ENCODE results near the gene KIF25.

Gene KIF25

GRCh38 chr6:168032005-168032760 is 34.7 kb downstream of the KIF25 start:
- no peak for DNase-seq (ENCODE audit: low read depth, low spot score)
- no peak overlapping the region for H3K27ac ChIP-seq

- DNase-seq (ENCODE audit: low read depth, low spot score), result no peak
Measured at GRCh38 chr6:168033791-168034190, 36.3 kb downstream of the KIF25 start.

GRCh38 chr6:168034537-168034936 is 37.1 kb downstream of the KIF25 start:
- no peak overlapping the region for H3K27ac ChIP-seq
- DNase-seq (ENCODE audit: low read depth, low spot score), result no peak

More at GRCh38 chr6:168033791-168034190, 36.3 kb downstream of the KIF25 start:
- H3K27ac ChIP-seq, result no peak overlapping the region

- H3K27ac ChIP-seq, result no peak overlapping the region
- no peak for DNase-seq (ENCODE audit: low read depth, low spot score)
Measured at GRCh38 chr6:168035098-168035660, 37.7 kb downstream of the KIF25 start.

- no peak overlapping the region for H3K27ac ChIP-seq
- DNase-seq (ENCODE audit: low read depth, low spot score), result no peak
Measured at GRCh38 chr6:168035661-168036545, 38.4 kb downstream of the KIF25 start.

GRCh38 chr6:168037242-168037641 is 39.8 kb downstream of the KIF25 start:
- DNase-seq (ENCODE audit: low read depth, low spot score), result no peak

GRCh38 chr6:168037856-168038255 is 40.4 kb downstream of the KIF25 start:
- H3K27ac ChIP-seq, result no peak overlapping the region
- DNase-seq (ENCODE audit: low read depth, low spot score), result no peak

More at GRCh38 chr6:168037242-168037641, 39.8 kb downstream of the KIF25 start:
- H3K27ac ChIP-seq, result no peak overlapping the region

- no peak overlapping the region for H3K27ac ChIP-seq
- DNase-seq (ENCODE audit: low read depth, low spot score), result no peak
Measured at GRCh38 chr6:168038576-168039140, 41.2 kb downstream of the KIF25 start.

GRCh38 chr6:168039301-168039700 is 41.8 kb downstream of the KIF25 start:
- no peak overlapping the region for H3K27ac ChIP-seq
- no peak for DNase-seq (ENCODE audit: low read depth, low spot score)

- DNase-seq (ENCODE audit: low read depth, low spot score), result no peak
- no peak overlapping the region for H3K27ac ChIP-seq
Measured at GRCh38 chr6:168039849-168040248, 42.4 kb downstream of the KIF25 start.

- H3K27ac ChIP-seq, result no peak overlapping the region
- DNase-seq (ENCODE audit: low read depth, low spot score), result no peak
Measured at GRCh38 chr6:168040856-168041496, 43.5 kb downstream of the KIF25 start.

GRCh38 chr6:168041928-168042327 is 44.5 kb downstream of the KIF25 start:
- H3K27ac ChIP-seq, result no peak overlapping the region
- no peak for DNase-seq (ENCODE audit: low read depth, low spot score)

- H3K27ac ChIP-seq, result no peak overlapping the region
- DNase-seq (ENCODE audit: low read depth, low spot score), result no peak
Measured at GRCh38 chr6:168042426-168043192, 45.1 kb downstream of the KIF25 start.

GRCh38 chr6:168043193-168043847 is 45.8 kb downstream of the KIF25 start:
- DNase-seq (ENCODE audit: low read depth, low spot score), result no peak
- no peak overlapping the region for H3K27ac ChIP-seq

- H3K27ac ChIP-seq, result no peak overlapping the region
- no peak for DNase-seq (ENCODE audit: low read depth, low spot score)
Measured at GRCh38 chr6:168043848-168044415, 46.5 kb downstream of the KIF25 start.

GRCh38 chr6:168044521-168045130 is 47.2 kb downstream of the KIF25 start:
- H3K27ac ChIP-seq, result no peak overlapping the region
- DNase-seq (ENCODE audit: low read depth, low spot score), result no peak

- no peak overlapping the region for H3K27ac ChIP-seq
- no peak for DNase-seq (ENCODE audit: low read depth, low spot score)
Measured at GRCh38 chr6:168045141-168045691, 47.7 kb downstream of the KIF25 start.

All from epithelial cell of prostate (primary cell).